ENCODE measurements around the gene SNTN. TPM values are rescaled to one million over a fixed set of nuclear protein-coding genes. Genes with fewer than 3 reads are reported as not detected.

SNTN gene
- total RNA-seq = not detected in 2 replicates

DNA sequence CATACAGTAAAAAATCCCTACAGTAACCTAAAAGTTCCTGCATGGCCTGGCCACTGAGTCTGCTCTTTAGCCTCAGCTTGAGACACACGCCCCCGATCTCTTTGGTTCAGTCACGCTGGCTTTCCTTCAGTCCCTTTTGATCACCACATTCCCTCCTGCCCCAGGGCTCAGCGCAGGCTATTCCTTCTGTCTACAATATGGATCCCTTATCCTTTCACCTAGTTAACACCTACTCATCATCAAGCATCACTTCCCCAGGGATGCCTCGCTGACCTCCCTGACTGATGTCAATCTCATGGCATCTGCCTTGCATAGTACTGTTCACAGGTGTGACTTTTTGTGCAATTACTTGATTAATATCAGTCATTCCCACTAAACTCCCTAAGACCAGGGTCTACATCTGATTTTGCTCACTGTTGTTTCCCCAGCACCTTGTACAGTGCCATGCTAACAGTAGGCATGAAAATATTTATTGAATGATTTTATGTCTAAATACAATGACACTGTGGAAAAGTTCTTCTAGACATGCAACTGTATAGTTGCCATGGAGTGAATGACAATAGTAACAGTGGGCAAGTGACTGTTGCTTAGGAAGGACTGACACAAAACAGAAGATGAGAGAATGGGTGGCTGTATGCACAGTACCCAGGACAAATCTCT lies at the start of gene SNTN:
Gene SNTN, plus strand, starts transcription at position 610 of the 660 bp plus-strand sequence. Its CDS starts 13 bp downstream, at position 623.

Other genes with a start within 250 kb of the SNTN start
- gene C3orf49, start 166.6 kb downstream of the SNTN start, total RNA-seq = not detected in 2 replicates
- 54.9 and 62.9 TPM in 2 replicates for gene THOC7, start 211.1 kb downstream of the SNTN start, total RNA-seq
- 5.2 and 5.4 TPM in 2 replicates for gene ATXN7, start 211.2 kb downstream of the SNTN start, total RNA-seq

Data from bronchus fibroblast of lung (primary cell).